GM12874 (cell line): ENCODE measurements around the gene PLA2G4A.

Source experiments
- CTCF ChIP-seq: IDR thresholded peaks from 2 replicates; pipeline ENCODE4 v1.5.1; 2011; ENCODE audit warnings: low read depth, mild to moderate bottlenecking, control low read depth, low read length, moderate library complexity; ENCODE audit not compliant: insufficient read depth

PLA2G4A gene

DNA sequence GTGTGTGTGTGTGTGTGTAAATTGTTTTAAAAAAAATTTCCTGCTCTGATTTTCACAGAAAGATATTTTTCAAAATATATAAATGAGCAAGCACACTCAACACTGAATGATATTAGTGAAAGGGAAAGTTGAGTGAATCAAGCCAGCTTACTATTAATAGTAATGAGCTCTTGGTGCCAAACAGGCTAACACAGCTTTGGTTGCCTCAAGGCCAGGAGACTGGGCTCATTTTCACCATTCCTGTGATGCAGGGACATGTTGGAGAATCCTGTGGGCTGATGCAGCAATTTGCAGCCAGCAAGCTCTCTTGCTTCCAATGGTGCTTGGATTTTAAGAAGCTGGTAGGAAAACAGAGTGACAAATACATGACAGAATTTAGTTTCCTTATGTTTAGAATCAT is 30.2 kb downstream of the PLA2G4A start:
- no peak for TF ChIP-seq CTCF

- no peak for TF ChIP-seq CTCF
These were observed 31.2 kb downstream of the PLA2G4A start for GRCh38 chr1:186859995-186860394.

GRCh38 chr1:186864296-186864695 is 35.5 kb downstream of the PLA2G4A start:
- TF ChIP-seq CTCF, result no peak

GRCh38 chr1:186865253-186865652 is 36.5 kb downstream of the PLA2G4A start:
- no peak for TF ChIP-seq CTCF

- TF ChIP-seq CTCF, result no peak
These were observed 37.1 kb downstream of the PLA2G4A start for GRCh38 chr1:186865857-186866256.

GRCh38 chr1:186869526-186870228 is 40.9 kb downstream of the PLA2G4A start:
- TF ChIP-seq CTCF, result no peak

GRCh38 chr1:186871784-186872183 is 43.0 kb downstream of the PLA2G4A start:
- TF ChIP-seq CTCF, result no peak
